ENCODE results near the gene SPOCK1. TPM values are rescaled to one million over a fixed set of nuclear protein-coding genes. Genes with fewer than 3 reads are reported as not detected.

The SPOCK1 gene
- polyA plus RNA-seq, 1 experiment, result 76.0 TPM

DNA sequence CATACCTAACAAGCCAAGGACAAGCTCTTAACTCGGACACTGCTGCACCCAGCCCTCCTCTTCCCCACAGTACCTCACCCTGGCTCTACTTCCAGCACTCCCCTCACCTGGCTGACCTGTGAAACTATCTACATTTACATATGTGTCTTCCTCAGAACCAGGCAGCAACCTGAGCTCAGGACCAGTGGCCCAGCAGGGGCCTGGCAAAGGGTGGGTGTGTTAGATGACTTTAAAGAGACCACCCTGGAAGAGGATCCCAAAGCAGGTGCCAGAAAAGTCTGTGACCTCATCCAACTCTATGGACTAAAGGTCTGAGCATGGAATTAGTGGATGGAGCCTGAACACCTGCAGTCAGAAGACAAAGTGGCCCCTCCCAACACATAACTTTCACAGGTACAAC is 400.9 kb downstream of the SPOCK1 start:
- H3K4me3 ChIP-seq (ENCODE audit: low read depth, low read length), result no peak overlapping the region
- POLR2A ChIA-PET, result no interaction called here
- no peak for DNase-seq (ENCODE audit: low read depth, low spot score)
- H3K27me3 ChIP-seq (ENCODE audit: control insufficient read depth, insufficient read depth, low read length), result no peaks in the 10 kb centered on the region
- CTCF ChIA-PET, result no interaction called here
- H3K27ac ChIP-seq (ENCODE audit: low read depth, low read length), result no peak overlapping the region
- H3K9me3 ChIP-seq (ENCODE audit: control insufficient read depth, insufficient read depth, low read length), result no peaks in the 10 kb centered on the region
- TF ChIP-seq, protein P1, sequence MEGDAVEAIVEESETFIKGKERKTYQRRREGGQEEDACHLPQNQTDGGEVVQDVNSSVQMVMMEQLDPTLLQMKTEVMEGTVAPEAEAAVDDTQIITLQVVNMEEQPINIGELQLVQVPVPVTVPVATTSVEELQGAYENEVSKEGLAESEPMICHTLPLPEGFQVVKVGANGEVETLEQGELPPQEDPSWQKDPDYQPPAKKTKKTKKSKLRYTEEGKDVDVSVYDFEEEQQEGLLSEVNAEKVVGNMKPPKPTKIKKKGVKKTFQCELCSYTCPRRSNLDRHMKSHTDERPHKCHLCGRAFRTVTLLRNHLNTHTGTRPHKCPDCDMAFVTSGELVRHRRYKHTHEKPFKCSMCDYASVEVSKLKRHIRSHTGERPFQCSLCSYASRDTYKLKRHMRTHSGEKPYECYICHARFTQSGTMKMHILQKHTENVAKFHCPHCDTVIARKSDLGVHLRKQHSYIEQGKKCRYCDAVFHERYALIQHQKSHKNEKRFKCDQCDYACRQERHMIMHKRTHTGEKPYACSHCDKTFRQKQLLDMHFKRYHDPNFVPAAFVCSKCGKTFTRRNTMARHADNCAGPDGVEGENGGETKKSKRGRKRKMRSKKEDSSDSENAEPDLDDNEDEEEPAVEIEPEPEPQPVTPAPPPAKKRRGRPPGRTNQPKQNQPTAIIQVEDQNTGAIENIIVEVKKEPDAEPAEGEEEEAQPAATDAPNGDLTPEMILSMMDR (IDR thresholded peaks at IDR 0.05; ENCODE audit: low read depth, low read length), result no peak

DNA sequence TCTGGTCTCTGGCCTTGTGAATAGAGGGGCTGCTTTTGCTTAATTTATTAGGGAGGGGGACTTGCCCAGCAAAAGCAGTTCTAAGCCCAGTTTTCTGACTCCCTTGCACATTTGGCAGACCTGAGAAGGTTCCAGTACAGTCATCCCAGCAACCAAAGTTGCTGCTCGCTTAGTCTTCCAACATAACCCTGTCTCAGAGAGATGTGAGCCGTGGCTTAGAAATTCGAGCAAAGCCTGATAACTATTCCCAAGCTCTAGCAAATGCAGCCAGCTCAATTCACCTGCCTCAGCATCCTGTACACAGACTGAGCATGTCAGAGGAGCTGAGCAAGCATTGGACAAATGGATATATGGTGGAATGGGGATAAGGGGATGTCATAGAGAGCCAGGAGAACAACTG is 401.9 kb downstream of the SPOCK1 start:
- no peaks in the 10 kb centered on the region for H3K27me3 ChIP-seq (ENCODE audit: control insufficient read depth, insufficient read depth, low read length)
- H3K27ac ChIP-seq (ENCODE audit: low read depth, low read length), result no peak overlapping the region
- no peak overlapping the region for H3K4me3 ChIP-seq (ENCODE audit: low read depth, low read length)
- TF ChIP-seq, protein P1 (IDR thresholded peaks at IDR 0.05; ENCODE audit: low read depth, low read length), result no peak
- no peak for DNase-seq (ENCODE audit: low read depth, low spot score)
- no peaks in the 10 kb centered on the region for H3K9me3 ChIP-seq (ENCODE audit: control insufficient read depth, insufficient read depth, low read length)
- CTCF ChIA-PET, result no interaction called here
- POLR2A ChIA-PET, result no interaction called here

DNA sequence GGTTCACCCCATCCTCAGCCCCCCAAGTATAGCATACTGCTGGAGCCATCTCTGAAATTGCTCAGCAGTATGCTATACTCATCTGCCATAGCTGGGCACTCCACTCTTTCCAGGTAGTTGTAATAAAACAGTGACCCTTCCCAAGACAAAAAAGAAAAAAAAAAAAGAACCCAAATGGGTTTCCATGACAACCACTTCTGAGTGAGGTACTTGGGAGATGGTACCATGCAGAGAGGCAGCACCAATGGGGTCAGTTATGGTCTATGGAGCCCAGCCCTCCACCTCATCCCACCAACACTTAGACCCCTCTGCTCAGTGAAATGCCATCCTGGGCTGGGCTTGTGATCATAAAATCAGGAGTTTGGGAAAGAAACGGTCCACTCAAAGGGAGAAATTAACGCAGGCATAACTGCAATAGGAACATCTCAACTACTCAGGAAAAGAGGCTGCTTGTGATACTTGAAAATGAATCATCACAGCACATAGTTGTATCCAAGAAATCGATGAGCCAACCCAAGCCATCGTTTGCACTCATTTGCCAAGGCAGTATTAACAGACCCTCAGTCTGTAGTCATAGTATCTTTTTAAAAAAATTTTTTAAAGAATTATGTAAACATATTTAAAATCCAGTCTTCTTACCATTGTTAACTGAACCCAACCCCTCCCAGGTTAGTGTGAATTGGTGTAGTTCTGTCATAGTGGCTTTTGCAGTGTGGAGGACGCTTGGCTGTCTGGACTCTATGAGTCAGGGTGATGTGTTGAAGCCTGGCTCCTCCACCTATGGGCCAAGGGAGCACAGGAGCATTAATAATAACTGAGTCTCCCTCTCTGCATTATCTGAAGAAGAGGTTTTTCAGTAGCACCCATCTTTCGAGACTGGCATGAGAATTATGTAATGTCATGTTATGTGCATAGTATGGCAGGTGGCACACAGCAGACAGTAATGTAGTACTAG is 402.7 kb downstream of the SPOCK1 start:
- DNase-seq (ENCODE audit: low read depth, low spot score), result no peak
- ChIA-PET POLR2A (no interaction called here), CTCF (no interaction called here)
- Histone ChIP-seq H3K9me3 (ENCODE audit: control insufficient read depth, insufficient read depth, low read length) (no peaks in the 10 kb centered on the region), H3K27ac (ENCODE audit: low read depth, low read length) (no peak overlapping the region), H3K27me3 (ENCODE audit: control insufficient read depth, insufficient read depth, low read length) (no peaks in the 10 kb centered on the region), H3K4me3 (ENCODE audit: low read depth, low read length) (no peak overlapping the region)
- TF ChIP-seq, protein P1 (IDR thresholded peaks at IDR 0.05; ENCODE audit: low read depth, low read length), result no peak

DNA sequence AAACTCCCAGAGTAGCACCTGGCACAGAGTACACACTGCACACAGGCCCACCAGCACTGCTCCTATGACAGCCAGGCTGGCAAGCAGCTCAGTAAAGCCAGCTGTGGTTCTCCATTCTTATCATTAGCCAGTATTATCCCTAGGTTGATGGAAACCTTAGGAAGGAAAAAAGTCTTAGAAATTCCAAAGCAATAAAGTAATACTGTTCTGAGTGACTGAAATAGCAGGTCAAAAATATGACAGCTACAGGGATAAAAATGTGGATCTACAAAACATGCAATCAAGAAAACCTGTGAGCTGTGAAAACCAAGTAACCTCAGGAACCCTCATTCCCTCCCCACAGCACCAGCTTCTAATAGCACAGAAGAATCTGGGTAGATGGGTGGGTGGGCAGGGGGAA is 403.5 kb downstream of the SPOCK1 start:
- Histone ChIP-seq H3K27me3 (ENCODE audit: control insufficient read depth, insufficient read depth, low read length) (no peaks in the 10 kb centered on the region), H3K4me3 (ENCODE audit: low read depth, low read length) (no peak overlapping the region), H3K27ac (ENCODE audit: low read depth, low read length) (no peak overlapping the region), H3K9me3 (ENCODE audit: control insufficient read depth, insufficient read depth, low read length) (no peaks in the 10 kb centered on the region)
- DNase-seq (ENCODE audit: low read depth, low spot score), result no peak
- POLR2A ChIA-PET, result no interaction called here
- TF ChIP-seq, protein P1 (IDR thresholded peaks at IDR 0.05; ENCODE audit: low read depth, low read length), result no peak
- CTCF ChIA-PET, result interaction anchor here (0.6 kb wide), 2 partner anchors 19 to 883 kb away, joined by 3 to 5 read pairs; no protein-coding TSS in a partner anchor

DNA sequence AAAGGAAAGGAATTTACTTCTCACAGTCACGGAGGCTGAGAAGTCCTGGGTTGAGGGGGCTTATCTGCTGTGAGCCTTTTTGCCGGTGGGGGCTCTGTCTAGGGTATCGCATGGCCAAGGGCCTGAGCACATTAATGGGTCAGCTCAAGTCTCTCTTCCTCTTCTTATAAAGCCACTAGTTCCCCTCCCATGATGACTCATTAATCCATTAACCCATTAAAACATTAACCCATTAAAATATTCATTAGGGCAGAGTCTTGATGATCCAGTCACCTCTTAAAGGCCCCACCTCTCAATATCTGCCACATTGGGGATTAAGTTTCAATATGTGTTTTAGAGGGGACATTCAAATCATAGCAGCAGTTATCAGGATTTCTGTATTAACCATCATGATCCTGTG is 406.3 kb downstream of the SPOCK1 start:
- Histone ChIP-seq H3K9me3 (ENCODE audit: control insufficient read depth, insufficient read depth, low read length) (no peaks in the 10 kb centered on the region), H3K27me3 (ENCODE audit: control insufficient read depth, insufficient read depth, low read length) (no peaks in the 10 kb centered on the region), H3K4me3 (ENCODE audit: low read depth, low read length) (no peak overlapping the region), H3K27ac (ENCODE audit: low read depth, low read length) (no peak overlapping the region)
- ChIA-PET POLR2A (no interaction called here), CTCF (no interaction called here)
- TF ChIP-seq, protein P1 (IDR thresholded peaks at IDR 0.05; ENCODE audit: low read depth, low read length), result no peak
- DNase-seq (ENCODE audit: low read depth, low spot score), result no peak

Data from AG04450 (cell line).